HCT116 (cell line): ENCODE results near the gene SMIM24. TPM values are rescaled to one million over a fixed set of nuclear protein-coding genes. Genes with fewer than 3 reads are reported as not detected.

Experiments used
- ATAC-seq: fragments of 200-7000 bp; cut with Tn5 transposase; 2 replicates; pipeline ENCODE4 v1.9.1; 2020; ENCODE audit warnings: mild to moderate bottlenecking, moderate library complexity
- BruUV-seq: library from RNA; stranded (reverse); fragments of 400-500 nt; replicated peaks from 2 replicates; lab custom pipeline; 2021; lab: Mats Ljungman, UMichigan
- CTCF ChIA-PET: fragments of 300-600 bp; sonication (Branson Sonifier 250); formaldehyde crosslinking; loops from one replicate; lab custom pipeline; 2021; ENCODE audit warnings: antibody characterized with exemption; lab: Charles Lee
- POLR2A ChIA-PET: fragments of 300-600, 350-600 bp; sonication (Branson Sonifier 250); formaldehyde crosslinking; loops from one replicate; lab custom pipeline; 2021; ENCODE audit warnings: antibody characterized with exemption; lab: Charles Lee
- RAD21 ChIA-PET, 2 experiments: fragments of 300-600 bp; sonication (Branson Sonifier 250); formaldehyde crosslinking; loops; one replicate each; lab custom pipeline; 2023; ENCODE audit warnings: low total read pairs in 2 of 2; ENCODE audit not compliant: uncharacterized antibody in 2 of 2, unreplicated experiment in 2 of 2, low non-redundant PET in 1 of 2; lab: Charles Lee
- DNase-seq: peaks from one replicate; pipeline ENCODE4 v3.0.0-alpha.2; 2010; ENCODE audit warnings: low read depth, low spot score
- H2AFZ ChIP-seq: fragments of 200-600 bp; shearing (Covaris generic), sonication (generic); 2 replicates; pipeline ENCODE4 v1.6.1; 2017; ENCODE audit warnings: low read depth, mixed run types, mixed read lengths, antibody characterized with exemption, low read length; ENCODE audit not compliant: poor library complexity, severe bottlenecking
- H3K27ac ChIP-seq: 2 replicates; pipeline ENCODE4 v1.5.1; 2012; ENCODE audit warnings: low read depth, low read length
- H3K27me3 ChIP-seq: fragments of 200-600 bp; sonication (generic); 2 replicates; pipeline ENCODE4 v1.6.1; 2016; ENCODE audit warnings: mixed run types, low read length, mixed read lengths; ENCODE audit not compliant: insufficient read depth
- H3K36me3 ChIP-seq, 2 experiments: fragments of 200-500 bp in 1 of 2; fragments of 200-600 bp in 1 of 2; sonication (Bioruptor generic) in 1 of 2; sonication (generic) in 1 of 2; 2 replicates each; pipeline versions ENCODE4 v1.5.1 to v1.6.1; 2014 to 2016; ENCODE audit warnings: low read length in 2 of 2, inconsistent platforms in 1 of 2, mixed read lengths in 1 of 2, mixed run types in 1 of 2; ENCODE audit not compliant: insufficient read depth in 2 of 2, control insufficient read depth in 1 of 2
- H3K4me1 ChIP-seq, 2 experiments: fragments of 200-600 bp in 1 of 2; sonication (generic) in 1 of 2; 2 replicates each; pipeline versions ENCODE4 v1.5.1 to v1.6.1; 2012 to 2017; ENCODE audit warnings: low read length in 2 of 2, inconsistent platforms in 1 of 2, mild to moderate bottlenecking in 1 of 2, mixed read lengths in 1 of 2, mixed run types in 1 of 2, moderate library complexity in 1 of 2; ENCODE audit not compliant: insufficient read depth in 2 of 2, control insufficient read depth in 1 of 2
- H3K4me2 ChIP-seq: fragments of 200-600 bp; sonication (generic); 2 replicates; pipeline ENCODE4 v1.6.1; 2017; ENCODE audit warnings: mixed run types, low read length, mixed read lengths
- H3K4me3 ChIP-seq, 2 experiments: fragments of 200-600 bp in 1 of 2; sonication (generic) in 1 of 2; replicated peaks in 1 of 2; 2 replicates each; pipeline ENCODE4 v1.5.1; 2011 to 2016; ENCODE audit warnings: low read length in 2 of 2, control low read depth in 1 of 2, low read depth in 1 of 2, mild to moderate bottlenecking in 1 of 2, mixed read lengths in 1 of 2, mixed run types in 1 of 2
- H3K79me2 ChIP-seq: fragments of 200-600 bp; sonication (generic); 2 replicates; pipeline ENCODE4 v1.6.1; 2017; ENCODE audit warnings: mild to moderate bottlenecking, mixed run types, low read length, moderate library complexity, mixed read lengths; ENCODE audit not compliant: insufficient read depth
- H3K9ac ChIP-seq: fragments of 200-600 bp; sonication (generic); 2 replicates; pipeline ENCODE4 v1.6.1; 2016; ENCODE audit warnings: low read length, mixed read lengths
- H3K9me2 ChIP-seq: fragments of 200-600 bp; sonication (generic), shearing (Covaris generic); 2 replicates; pipeline ENCODE4 v1.6.1; 2017; ENCODE audit warnings: mixed run types, mild to moderate bottlenecking, moderate library complexity; ENCODE audit not compliant: insufficient read depth
- H3K9me3 ChIP-seq, 2 experiments: fragments of 200-500 bp in 1 of 2; fragments of 200-600 bp in 1 of 2; sonication (Bioruptor generic) in 1 of 2; sonication (generic) in 1 of 2; 2 replicates each; pipeline ENCODE4 v1.6.1; 2014 to 2017; ENCODE audit warnings: low read length in 2 of 2, mixed read lengths in 2 of 2, inconsistent platforms in 1 of 2, low read depth in 1 of 2, mild to moderate bottlenecking in 1 of 2, mixed run types in 1 of 2, moderate library complexity in 1 of 2; ENCODE audit not compliant: control insufficient read depth in 1 of 2, insufficient read depth in 1 of 2
- H4K20me1 ChIP-seq: fragments of 200-600 bp; sonication (generic), shearing (Covaris generic); 2 replicates; pipeline ENCODE4 v1.6.1; 2017; ENCODE audit warnings: mixed run types, mild to moderate bottlenecking, moderate library complexity; ENCODE audit not compliant: insufficient read depth
- CEBPB ChIP-seq: IDR thresholded peaks from 2 replicates; pipeline ENCODE4 v1.6.1; 2012; ENCODE audit warnings: low read depth
- EGR1 ChIP-seq: IDR thresholded peaks from 2 replicates; pipeline ENCODE4 v1.6.1; 2012; ENCODE audit warnings: low read depth
- EZH2phosphoT487 ChIP-seq: fragments of 200-600 bp; IDR thresholded peaks from 2 replicates; pipeline ENCODE4 v1.6.1; 2018; ENCODE audit warnings: antibody characterized with exemption, borderline replicate concordance
- FOSL1 ChIP-seq: IDR thresholded peaks from 2 replicates; pipeline ENCODE4 v1.6.1; 2012; ENCODE audit warnings: low read depth
- POLR2A ChIP-seq: IDR thresholded peaks from 2 replicates; pipeline ENCODE4 v1.7.0; 2011; ENCODE audit warnings: borderline replicate concordance; ENCODE audit not compliant: insufficient read depth, insufficient read length; ENCODE audit errors: extremely low read depth
- RAD21 ChIP-seq: IDR thresholded peaks from 2 replicates; pipeline ENCODE4 v1.6.1; 2012; ENCODE audit warnings: low read depth, mild to moderate bottlenecking
- SP1 ChIP-seq: IDR thresholded peaks from 2 replicates; pipeline ENCODE4 v1.6.1; 2012; ENCODE audit warnings: low read depth
- SRF ChIP-seq: IDR thresholded peaks from 2 replicates; pipeline ENCODE4 v1.6.1; 2012; ENCODE audit warnings: low read depth
- YY1 ChIP-seq: IDR thresholded peaks from 2 replicates; pipeline ENCODE4 v1.6.1; 2011; ENCODE audit warnings: low read length, low read depth, moderate library complexity, mild to moderate bottlenecking; ENCODE audit not compliant: insufficient replicate concordance; ENCODE audit errors: extremely low read depth
- ZFX ChIP-seq: fragments of 450-650 bp; IDR thresholded peaks from 2 replicates; pipeline ENCODE4 v1.6.1; 2017
- intact Hi-C: fragments of 100-400 bp; cut with micrococcal nuclease; formaldehyde crosslinking; loops from 2 replicates; pipeline ENCODE4 v1.10.0; 2022
- total RNA-seq: library from RNA; stranded (reverse); gene quantifications from one replicate; pipeline ENCODE4 v1.2.1, GENCODE V29; 2021; ENCODE audit not compliant: unreplicated experiment
- TF ChIP-seq, protein P1 (sequence below): IDR thresholded peaks from 2 replicates; pipeline ENCODE4 v1.6.1; 2011; ENCODE audit warnings: mild to moderate bottlenecking, low read length, moderate library complexity; ENCODE audit not compliant: insufficient replicate concordance; ENCODE audit errors: extremely low read depth

Gene SMIM24
- total RNA-seq, 1 experiment from 2014 or later: not detected

DNA sequence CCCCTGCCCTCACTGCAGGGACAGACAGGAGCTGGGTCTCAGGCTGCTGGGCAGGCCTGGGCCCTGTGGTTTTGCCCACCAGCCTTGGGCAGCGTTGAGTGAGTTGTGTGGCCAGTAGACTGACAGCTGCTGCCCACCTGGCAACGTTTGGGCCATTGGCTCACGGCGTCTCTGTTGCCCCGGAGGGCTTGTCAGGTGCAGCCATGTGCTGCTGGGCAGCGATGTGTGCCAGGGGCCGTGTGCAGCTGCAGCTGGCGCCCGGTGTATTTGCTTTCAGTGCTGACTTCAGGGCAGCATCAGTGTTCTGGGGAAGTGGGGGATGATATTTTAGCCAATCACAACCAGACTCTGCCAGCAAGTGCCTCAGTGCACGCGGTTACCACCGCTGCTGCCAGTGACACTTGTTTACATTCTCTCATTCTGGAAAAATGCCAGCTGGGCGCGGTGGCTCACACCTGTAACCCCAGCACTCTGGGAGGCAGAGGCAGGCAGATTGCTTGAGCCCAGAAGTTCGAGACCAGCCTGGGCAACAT is 36.4 kb upstream of the SMIM24 start:
- H3K4me1 ChIP-seq: peaks cover 3 to 13% of the 10 kb centered on the region in 2 experiments; a peak in 2 of 4 replicates
- no peaks in the 10 kb centered on the region for H3K27me3 ChIP-seq
- H2AFZ ChIP-seq: no peak overlapping the region
- no TSS peak for BruUV-seq
- no peaks in the 10 kb centered on the region for H4K20me1 ChIP-seq
- ATAC-seq (no peak), DNase-seq (no peak)
- peaks cover 5 to 8% of the 10 kb centered on the region in 2 experiments; a peak in 2 of 4 replicates for H3K36me3 ChIP-seq
- intact Hi-C loops: no loop called here
- ChIA-PET CTCF (no interaction called here), POLR2A (no interaction called here), RAD21 (no interaction called here)
- peaks cover 90% of the 10 kb centered on the region for H3K79me2 ChIP-seq
- no peak overlapping the region for H3K9ac ChIP-seq
- H3K9me2 ChIP-seq: no peaks in the 10 kb centered on the region
- H3K9me3 ChIP-seq: no peaks in the 10 kb centered on the region
- TF ChIP-seq YY1: no peak
- no peak for TF ChIP-seq SP1
- no peak for TF ChIP-seq SRF
- no peak for TF ChIP-seq CEBPB
- TF ChIP-seq EGR1: no peak
- no peak for TF ChIP-seq FOSL1
- TF ChIP-seq RAD21: no peak
- H3K27ac ChIP-seq: no peak overlapping the region
- H3K4me2 ChIP-seq: no peak overlapping the region
- H3K4me3 ChIP-seq: no peak overlapping the region

DNA sequence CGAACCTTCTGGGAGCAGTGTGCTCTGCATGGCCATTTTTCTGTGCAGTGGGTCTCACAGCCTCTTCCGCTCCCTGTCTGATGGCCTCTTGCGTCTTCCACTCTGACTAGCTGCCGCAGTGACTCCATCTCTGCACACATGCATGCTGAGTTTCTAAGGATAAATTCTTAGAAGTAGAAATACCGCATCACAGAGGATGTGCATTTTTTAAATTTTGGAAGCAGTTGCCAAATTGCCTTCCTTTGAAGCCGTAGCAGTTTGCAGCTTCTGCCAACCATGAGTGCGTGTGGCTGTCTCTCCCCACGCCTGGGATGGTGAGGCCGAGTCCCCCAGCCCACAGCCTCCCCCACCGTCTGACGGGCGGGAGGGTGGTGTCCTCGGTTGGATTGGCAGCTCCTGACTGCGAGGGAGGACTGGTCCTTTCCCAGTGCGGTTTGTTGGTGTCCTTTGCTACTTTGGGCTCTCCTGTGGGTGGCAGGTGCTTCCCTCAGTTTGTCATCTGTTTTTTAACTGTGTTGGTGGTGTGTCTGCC is 35.6 kb upstream of the SMIM24 start:
- Histone ChIP-seq H4K20me1 (no peaks in the 10 kb centered on the region), H3K9ac (no peak overlapping the region), H3K4me1 (peaks cover 3 to 10% of the 10 kb centered on the region in 2 experiments; a peak in 2 of 4 replicates), H3K4me3 (no peak overlapping the region), H2AFZ (no peak overlapping the region), H3K27me3 (no peaks in the 10 kb centered on the region), H3K27ac (no peak overlapping the region), H3K79me2 (peaks cover 93% of the 10 kb centered on the region), H3K9me2 (no peaks in the 10 kb centered on the region), H3K36me3 (peaks cover 7 to 8% of the 10 kb centered on the region in 2 experiments; a peak in 3 of 4 replicates), H3K4me2 (no peak overlapping the region), H3K9me3 (no peaks in the 10 kb centered on the region)
- RAD21 ChIA-PET: no interaction called here
- CTCF ChIA-PET: no interaction called here
- no TSS peak for BruUV-seq
- ATAC-seq (no peak), DNase-seq (no peak)
- intact Hi-C loops: no loop called here
- POLR2A ChIA-PET: interaction anchor here (0.5 kb wide), 1 partner anchor 240 kb away, joined by 3 read pairs; no protein-coding TSS in a partner anchor
- TF ChIP-seq, protein P1, sequence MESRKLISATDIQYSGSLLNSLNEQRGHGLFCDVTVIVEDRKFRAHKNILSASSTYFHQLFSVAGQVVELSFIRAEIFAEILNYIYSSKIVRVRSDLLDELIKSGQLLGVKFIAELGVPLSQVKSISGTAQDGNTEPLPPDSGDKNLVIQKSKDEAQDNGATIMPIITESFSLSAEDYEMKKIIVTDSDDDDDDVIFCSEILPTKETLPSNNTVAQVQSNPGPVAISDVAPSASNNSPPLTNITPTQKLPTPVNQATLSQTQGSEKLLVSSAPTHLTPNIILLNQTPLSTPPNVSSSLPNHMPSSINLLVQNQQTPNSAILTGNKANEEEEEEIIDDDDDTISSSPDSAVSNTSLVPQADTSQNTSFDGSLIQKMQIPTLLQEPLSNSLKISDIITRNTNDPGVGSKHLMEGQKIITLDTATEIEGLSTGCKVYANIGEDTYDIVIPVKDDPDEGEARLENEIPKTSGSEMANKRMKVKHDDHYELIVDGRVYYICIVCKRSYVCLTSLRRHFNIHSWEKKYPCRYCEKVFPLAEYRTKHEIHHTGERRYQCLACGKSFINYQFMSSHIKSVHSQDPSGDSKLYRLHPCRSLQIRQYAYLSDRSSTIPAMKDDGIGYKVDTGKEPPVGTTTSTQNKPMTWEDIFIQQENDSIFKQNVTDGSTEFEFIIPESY: no peak
- TF ChIP-seq SRF (no peak), SP1 (no peak), ZFX (no peak), RAD21 (no peak), POLR2A (no peak), EZH2phosphoT487 (no peak)
